ENCODE data around the gene LPP.

LPP gene

GRCh38 chr3:188476935-188477334 lies 323.0 kb downstream of the LPP start:
- no peak for DNase-seq (ENCODE audit: low spot score)

DNA sequence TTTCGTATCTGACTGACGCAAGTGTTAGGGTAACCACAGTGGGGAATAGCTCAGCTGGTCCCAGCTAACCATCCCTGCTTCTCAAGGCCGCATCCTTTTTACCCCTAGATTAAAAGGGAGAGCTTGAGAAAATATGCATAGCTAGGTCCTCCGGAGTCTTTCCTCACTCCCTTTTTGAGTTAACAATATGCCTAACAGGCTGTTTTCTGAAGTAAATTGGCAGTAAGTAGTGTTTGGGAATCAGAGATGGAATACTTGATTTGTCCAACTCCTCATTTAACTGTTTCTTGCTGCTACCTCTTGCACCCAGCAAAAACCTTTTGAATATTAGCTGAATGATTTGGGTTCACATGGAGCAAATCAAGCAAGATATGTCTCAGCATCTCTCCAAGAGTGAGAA lies 326.1 kb downstream of the LPP start:
- DNase-seq (ENCODE audit: low spot score), result no peak

GRCh38 chr3:188482929-188483328 lies 329.0 kb downstream of the LPP start:
- DNase-seq (ENCODE audit: low spot score), result no peak

DNA sequence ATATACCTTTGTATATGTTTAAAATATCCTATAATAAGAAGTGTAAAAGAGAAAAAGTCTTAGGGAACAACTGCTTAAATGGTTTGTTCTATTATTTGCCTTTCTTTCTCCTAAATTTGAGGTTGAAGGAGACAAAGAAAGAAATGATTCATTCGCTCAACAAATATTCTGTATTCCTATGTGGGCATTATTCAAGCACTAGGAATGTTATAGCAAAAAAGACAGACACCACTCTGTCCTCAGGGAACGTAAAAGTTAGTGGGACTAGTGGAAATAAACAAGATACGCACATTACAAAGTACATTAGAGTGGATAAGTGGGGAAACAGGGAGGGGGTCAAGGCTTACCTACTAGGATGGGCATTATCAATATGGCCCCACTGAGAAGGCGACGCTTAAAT lies 332.2 kb downstream of the LPP start:
- peak; percentile 31 for DNase-seq (ENCODE audit: low spot score)

DNA sequence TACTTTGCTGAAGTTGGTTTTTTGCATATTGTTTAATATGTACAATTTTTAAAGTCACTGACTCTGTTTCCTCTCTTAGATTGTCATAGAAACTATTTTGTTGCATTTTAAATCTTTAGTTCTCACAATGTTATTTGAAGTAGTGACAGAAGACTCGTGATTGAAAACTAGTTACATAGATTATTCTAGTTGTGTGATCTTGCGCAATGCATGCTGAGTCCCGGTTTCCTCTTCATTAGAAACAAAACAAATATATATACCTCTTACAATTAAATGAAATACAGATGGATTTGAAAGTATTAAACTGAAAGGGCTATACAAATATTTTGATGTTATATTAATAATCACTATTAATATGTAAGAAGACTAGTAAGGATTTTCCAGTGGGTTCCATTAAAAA lies 333.0 kb downstream of the LPP start:
- no peak for DNase-seq (ENCODE audit: low spot score)

DNA sequence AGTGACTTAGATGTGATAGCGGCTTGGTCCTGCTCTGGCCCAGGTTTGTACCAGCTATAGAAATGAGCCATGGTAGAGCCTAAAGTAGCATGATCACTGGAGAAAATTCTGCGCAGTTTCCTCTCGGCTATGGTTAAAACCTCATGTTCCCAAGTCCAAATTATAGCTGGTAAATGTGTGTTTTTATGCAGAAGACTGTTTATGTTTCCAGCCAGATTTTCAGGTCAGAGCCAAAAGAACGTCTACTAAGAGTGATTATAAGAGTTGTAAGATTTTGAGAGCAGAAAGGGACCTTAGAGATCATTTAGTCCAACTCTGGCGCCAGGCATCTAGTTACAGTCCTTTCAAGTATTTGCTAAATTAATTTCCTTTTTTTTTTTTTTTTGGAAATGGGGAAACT lies 333.7 kb downstream of the LPP start:
- DNase-seq (ENCODE audit: low spot score), result no peak

DNA sequence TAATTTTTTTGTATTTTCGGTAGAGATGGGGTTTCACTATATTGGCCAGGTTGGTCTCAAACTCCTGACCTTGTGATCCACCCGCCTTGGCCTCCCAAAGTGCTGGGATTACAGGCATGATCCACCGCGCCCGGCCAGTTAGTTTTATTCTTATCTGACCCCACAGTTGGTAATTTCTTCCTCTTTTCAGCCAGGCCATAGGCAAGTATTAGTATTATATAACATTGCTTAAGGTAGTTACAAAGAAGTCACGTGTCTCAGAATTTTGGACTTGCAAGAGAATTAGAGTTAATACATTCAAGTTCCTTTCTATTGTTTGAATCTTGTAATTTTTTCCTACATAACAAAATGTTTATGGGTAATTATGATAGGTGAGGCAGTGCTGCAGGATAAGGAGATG lies 334.8 kb downstream of the LPP start:
- DNase-seq (ENCODE audit: low spot score), result no peak

- DNase-seq (ENCODE audit: low spot score), result peak; percentile 46
Measured at GRCh38 chr3:188489639-188490405, 335.9 kb downstream of the LPP start.

- DNase-seq (ENCODE audit: low spot score), result no peak
Measured at GRCh38 chr3:188490416-188490815, 336.5 kb downstream of the LPP start.

GRCh38 chr3:188491276-188491687 lies 337.3 kb downstream of the LPP start:
- no peak for DNase-seq (ENCODE audit: low spot score)

GRCh38 chr3:188496390-188496789 lies 342.4 kb downstream of the LPP start:
- DNase-seq (ENCODE audit: low spot score), result no peak

GRCh38 chr3:188497021-188497420 lies 343.1 kb downstream of the LPP start:
- no peak for DNase-seq (ENCODE audit: low spot score)

DNA sequence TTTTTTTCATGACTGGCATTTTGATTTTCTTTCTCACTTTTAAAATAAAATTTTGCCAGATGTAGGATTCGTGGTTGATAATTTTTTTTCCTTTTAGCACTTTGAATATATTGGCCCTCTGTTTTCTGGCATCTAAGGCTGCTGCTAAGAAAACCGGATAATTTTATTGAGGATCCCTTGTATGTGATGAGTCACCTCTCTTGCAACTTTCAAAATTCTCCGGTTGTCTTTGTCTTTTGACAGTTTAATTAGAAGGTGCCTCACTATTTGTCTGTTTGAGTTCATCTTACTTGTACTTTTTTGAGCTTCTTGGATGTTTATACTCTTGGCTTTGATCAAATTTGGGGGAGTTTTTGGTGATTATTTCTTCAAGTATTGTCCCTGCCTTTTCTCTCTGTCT lies 349.7 kb downstream of the LPP start:
- DNase-seq (ENCODE audit: low spot score), result no peak

DNA sequence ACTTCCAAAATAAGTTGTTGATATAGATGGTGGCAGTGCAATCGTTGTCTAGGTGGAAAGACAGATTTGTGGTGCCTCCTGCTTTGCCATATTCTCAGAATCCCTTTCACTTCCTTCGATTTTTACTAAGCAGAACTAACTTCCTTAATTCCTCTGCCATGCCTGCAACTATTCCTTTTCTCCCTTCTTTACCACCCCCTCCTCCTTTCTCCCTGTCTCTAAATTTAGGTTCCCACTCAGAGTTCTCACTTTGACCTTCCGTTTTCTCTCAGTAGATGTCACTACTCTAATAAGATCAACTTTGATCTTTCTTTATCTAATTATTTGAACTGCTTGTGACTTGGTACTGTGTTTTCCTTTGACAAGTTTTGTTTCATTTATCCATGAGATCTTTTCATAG lies 351.2 kb downstream of the LPP start:
- DNase-seq (ENCODE audit: low spot score), result no peak

DNA sequence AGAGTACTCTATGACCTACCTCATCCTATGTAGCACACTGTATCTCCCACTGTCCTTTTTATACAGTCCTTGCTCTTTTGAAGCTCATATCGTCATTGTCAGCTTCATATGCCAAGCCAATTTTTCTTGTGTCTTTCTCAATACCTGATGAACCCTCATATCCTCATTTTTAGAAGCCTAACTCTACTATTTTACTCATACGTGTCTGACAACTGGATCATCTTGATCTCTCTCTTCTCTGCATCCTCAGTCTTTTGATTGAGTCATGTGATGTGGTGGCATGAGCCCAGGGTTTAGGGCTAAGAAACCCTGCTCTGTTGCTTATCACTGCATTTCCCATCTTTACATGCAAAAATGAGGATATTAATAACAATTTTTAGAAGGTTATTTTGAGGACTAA lies 352.0 kb downstream of the LPP start:
- no peak for DNase-seq (ENCODE audit: low spot score)

GRCh38 chr3:188506446-188506845 lies 352.5 kb downstream of the LPP start:
- no peak for DNase-seq (ENCODE audit: low spot score)

- peak; percentile 73 for DNase-seq (ENCODE audit: low spot score)
Measured at GRCh38 chr3:188507244-188507720, 353.3 kb downstream of the LPP start.

GRCh38 chr3:188508454-188508853 lies 354.5 kb downstream of the LPP start:
- DNase-seq (ENCODE audit: low spot score), result no peak

DNA sequence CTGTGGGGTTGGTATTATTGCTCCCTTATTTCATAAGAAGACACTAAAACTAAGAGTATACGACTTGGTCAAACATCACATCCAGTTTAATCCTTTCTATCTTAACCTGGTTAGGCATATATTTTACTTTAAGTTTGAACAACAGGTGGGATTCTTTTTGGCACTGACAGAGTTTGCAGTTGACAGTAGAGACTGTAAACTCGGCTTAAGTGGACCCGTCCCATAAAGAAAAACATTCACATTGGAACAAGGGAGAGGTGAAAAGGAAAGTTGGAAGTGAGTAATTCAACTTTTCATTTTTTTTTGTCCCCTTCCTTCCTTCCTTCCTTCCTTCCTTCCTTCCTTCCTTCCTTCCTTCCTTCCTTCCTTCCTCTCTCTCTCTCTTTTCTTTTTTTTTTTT lies 355.4 kb downstream of the LPP start:
- no peak for DNase-seq (ENCODE audit: low spot score)

GRCh38 chr3:188510366-188510765 lies 356.4 kb downstream of the LPP start:
- no peak for DNase-seq (ENCODE audit: low spot score)

GRCh38 chr3:188513662-188514328 lies 359.8 kb downstream of the LPP start:
- no peak for DNase-seq (ENCODE audit: low spot score)

DNA sequence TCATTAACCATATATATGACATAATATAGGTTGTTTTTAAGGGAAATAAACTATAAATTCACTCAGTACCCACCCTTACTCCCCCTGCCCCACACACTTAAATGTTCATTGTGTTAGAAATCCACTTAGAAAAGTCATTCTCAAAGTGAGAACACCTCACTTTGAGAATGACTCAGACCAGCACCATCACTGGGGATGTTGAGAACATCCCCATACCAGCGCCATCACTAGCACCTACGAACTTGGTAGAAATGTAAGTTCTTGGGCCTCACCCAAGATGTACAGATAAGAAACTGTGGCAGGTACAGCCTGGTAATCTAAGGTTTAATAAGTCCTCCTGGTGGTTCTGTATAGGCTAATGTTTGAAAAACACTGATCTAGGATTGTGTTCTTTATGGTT lies 362.6 kb downstream of the LPP start:
- DNase-seq (ENCODE audit: low spot score), result no peak

DNA sequence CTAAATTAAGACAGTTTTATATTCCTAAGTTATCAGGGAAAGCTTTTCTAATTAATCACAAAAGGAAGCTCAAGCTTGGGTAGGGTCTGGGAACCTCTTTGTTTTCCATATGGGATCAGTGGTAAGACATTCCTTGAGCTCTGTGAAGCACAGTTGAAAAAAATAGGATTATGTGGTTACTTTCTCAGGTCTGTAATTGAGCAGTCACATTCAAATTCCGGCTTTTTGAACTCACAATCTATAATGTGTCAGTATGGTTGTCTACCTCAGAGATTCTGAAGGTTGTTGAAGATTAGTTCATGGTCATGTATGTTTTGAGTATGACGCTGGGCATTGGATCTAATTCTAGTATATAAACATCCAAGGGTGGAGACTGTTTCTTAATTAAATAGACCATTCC lies 364.5 kb downstream of the LPP start:
- no peak for DNase-seq (ENCODE audit: low spot score)

Measured in AG20443 (cell line).